HepG2 (cell line): ENCODE data around the gene ALDH3B2. TPM values are rescaled to one million over a fixed set of nuclear protein-coding genes. Genes with fewer than 3 reads are reported as not detected.

Source experiments
- AKNA ChIP-seq: sonication (generic); formaldehyde crosslinking; IDR thresholded peaks from 2 replicates; pipeline ENCODE4 v1.4.0; 2020; ENCODE audit warnings: missing genetic modification reagents, borderline replicate concordance
- CC2D1A ChIP-seq: sonication (generic); formaldehyde crosslinking; IDR thresholded peaks from 2 replicates; pipeline ENCODE4 v1.8.1; 2023; ENCODE audit warnings: mild to moderate bottlenecking, missing genetic modification reagents
- FOSL1 ChIP-seq: sonication (generic); formaldehyde crosslinking; IDR thresholded peaks from 2 replicates; pipeline ENCODE4 v1.9.0; 2021; ENCODE audit warnings: missing genetic modification reagents, borderline replicate concordance
- GFI1 ChIP-seq: sonication (generic); formaldehyde crosslinking; IDR thresholded peaks from 2 replicates; pipeline ENCODE4 v1.5.0; 2020; ENCODE audit warnings: missing genetic modification reagents, mild to moderate bottlenecking, borderline replicate concordance
- HOXD1 ChIP-seq: sonication (generic); formaldehyde crosslinking; IDR thresholded peaks from 2 replicates; pipeline ENCODE4 v1.5.0; 2020; ENCODE audit warnings: missing genetic modification reagents
- IKZF5 ChIP-seq: IDR thresholded peaks from 2 replicates; pipeline ENCODE4 v1.6.1; 2018; ENCODE audit warnings: missing genetic modification reagents, mild to moderate bottlenecking, missing compliant biosample characterization
- KMT2B ChIP-seq: IDR thresholded peaks from 2 replicates; pipeline ENCODE4 v1.6.1; 2016; ENCODE audit warnings: missing genetic modification reagents, missing compliant biosample characterization
- MEIS2 ChIP-seq: sonication (generic); formaldehyde crosslinking; IDR thresholded peaks from 2 replicates; pipeline ENCODE4 v1.9.0; 2021; ENCODE audit warnings: mild to moderate bottlenecking, missing genetic modification reagents
- NAIF1 ChIP-seq: sonication (generic); formaldehyde crosslinking; IDR thresholded peaks from 2 replicates; pipeline ENCODE4 v1.5.0; 2020; ENCODE audit warnings: mild to moderate bottlenecking, missing genetic modification reagents, borderline replicate concordance
- NFKBIZ ChIP-seq: IDR thresholded peaks from 2 replicates; pipeline ENCODE4 v1.6.1; 2018; ENCODE audit warnings: missing genetic modification reagents, missing compliant biosample characterization
- SYNCRIP ChIP-seq: fragments of 200-400 bp; formaldehyde crosslinking; IDR thresholded peaks from 2 replicates; pipeline ENCODE4 v1.6.1; 2018; ENCODE audit warnings: mild to moderate bottlenecking, low read depth, low read length; ENCODE audit not compliant: insufficient read depth
- TFAP4 ChIP-seq: sonication (generic); IDR thresholded peaks from 2 replicates; pipeline ENCODE4 v1.6.1; 2016; ENCODE audit warnings: low read depth, borderline replicate concordance
- YY1 ChIP-seq: IDR thresholded peaks from 2 replicates; pipeline ENCODE4 v1.6.1; 2011; ENCODE audit warnings: low read length, low read depth, moderate library complexity, mild to moderate bottlenecking; ENCODE audit not compliant: insufficient read depth, insufficient replicate concordance
- ZBTB33 ChIP-seq: sonication (generic); formaldehyde crosslinking; IDR thresholded peaks from 2 replicates; pipeline ENCODE4 v1.4.0; 2020; ENCODE audit warnings: missing genetic modification reagents
- ZBTB39 ChIP-seq: sonication (generic); formaldehyde crosslinking; IDR thresholded peaks from 2 replicates; pipeline ENCODE4 v1.5.0; 2020; ENCODE audit warnings: missing genetic modification reagents
- ZNF180 ChIP-seq: sonication (generic); formaldehyde crosslinking; IDR thresholded peaks from 2 replicates; pipeline ENCODE4 v1.4.0; 2020; ENCODE audit warnings: low read depth, missing genetic modification reagents, borderline replicate concordance
- ZNF263 ChIP-seq: sonication (generic); formaldehyde crosslinking; IDR thresholded peaks from 2 replicates; pipeline ENCODE4 v1.4.0; 2020; ENCODE audit warnings: missing genetic modification reagents
- ZNF652 ChIP-seq: IDR thresholded peaks from 2 replicates; pipeline ENCODE4 v1.6.1; 2016; ENCODE audit warnings: low read depth, borderline replicate concordance
- ZNF737 ChIP-seq: sonication (generic); formaldehyde crosslinking; IDR thresholded peaks from 2 replicates; pipeline ENCODE4 v1.5.0; 2020; ENCODE audit warnings: missing genetic modification reagents, mild to moderate bottlenecking, borderline replicate concordance
- ZNF780A ChIP-seq: sonication (generic); formaldehyde crosslinking; IDR thresholded peaks from 2 replicates; pipeline ENCODE4 v1.8.0; 2022; ENCODE audit warnings: mild to moderate bottlenecking, missing genetic modification reagents, moderate library complexity
- ZNF879 ChIP-seq: sonication (generic); formaldehyde crosslinking; IDR thresholded peaks from 2 replicates; pipeline ENCODE4 v1.8.1; 2023; ENCODE audit warnings: missing genetic modification reagents
- polyA plus RNA-seq, 8 experiments: library from polyadenylated mRNA; depleted of rRNA in 3 of 8; stranded (reverse) in 7 of 8; unstranded in 1 of 8; fragments of >200 nt; fragmentation: Illumina TruSeq in 4 of 8; extraction: Trizol in 4 of 8; gene quantifications; 2 replicates each; pipeline versions ENCODE4 v1.2.1 to v1.2.3, GENCODE V29; 2011 to 2016; ENCODE audit warnings: low read depth in 4 of 8, missing spikeins in 1 of 8, mixed read lengths in 1 of 8; ENCODE audit not compliant: insufficient read depth in 1 of 8
- total RNA-seq, 5 experiments: library from RNA; depleted of rRNA; stranded (reverse); fragments of >200 nt; fragmentation: Illumina TruSeq; extraction: Trizol; gene quantifications; 2 replicates each; pipeline ENCODE4 v1.2.3, GENCODE V29; 2016; ENCODE audit warnings: low read depth in 1 of 5

The ALDH3B2 gene
- total and polyA plus RNA-seq, 2 of the 13 experiments (the other 11 are each of a cell fraction or from before 2014, with no cell fraction given) = not detected

- TF ChIP-seq ZNF780A (no peak), GFI1 (no peak), ZBTB39 (no peak), HOXD1 (CRISPR knock-in tag) (no peak), ZBTB33 (CRISPR knock-in tag) (no peak), ZNF737 (CRISPR knock-in tag) (no peak), MEIS2 (CRISPR knock-in tag) (no peak), AKNA (CRISPR knock-in tag) (no peak), FOSL1 (CRISPR knock-in tag) (no peak), CC2D1A (CRISPR knock-in tag) (no peak), TFAP4 (no peak), ZNF652 (CRISPR knock-in tag) (no peak), SYNCRIP (no peak), NAIF1 (no peak), IKZF5 (CRISPR knock-in tag) (no peak), ZNF263 (peak; percentile 45; the same call in 1 of the 2 replicates), ZNF879 (CRISPR knock-in tag) (no peak), KMT2B (CRISPR knock-in tag) (no peak), YY1 (no peak), NFKBIZ (no peak), ZNF180 (CRISPR knock-in tag) (no peak)
These were observed 42.6 kb downstream of the ALDH3B2 start (continued) for GRCh38 chr11:67631853-67632174.
